T-helper 2 cell treated with Interferon-gamma antibody and Interleukin-4, amounts not matched to agents 5 μg/mL and 100 μg/mL, for 36 hours (primary cell): ENCODE measurements around the gene KCTD8.

Experiments used
- DNase-seq: peaks from one replicate; pipeline ENCODE4 v3.0.0; 2021; ENCODE audit warnings: low spot score
- H3K27ac Mint-ChIP-seq: one replicate; pipeline ENCODE4 v1.8.0; 2021; ENCODE audit warnings: mild to moderate bottlenecking, mixed read lengths
- H3K27me3 Mint-ChIP-seq: one replicate; pipeline ENCODE4 v1.8.0; 2021; ENCODE audit warnings: low read depth, mixed read lengths
- H3K36me3 Mint-ChIP-seq: one replicate; pipeline ENCODE4 v1.8.0; 2021; ENCODE audit warnings: low read depth, mixed read lengths
- H3K4me1 Mint-ChIP-seq: one replicate; pipeline ENCODE4 v1.8.0; 2021; ENCODE audit warnings: low read depth, mixed read lengths
- H3K4me3 Mint-ChIP-seq: one replicate; pipeline ENCODE4 v1.8.0; 2022; ENCODE audit warnings: mild to moderate bottlenecking, moderate library complexity, mixed read lengths
- H3K9me3 Mint-ChIP-seq: one replicate; pipeline ENCODE4 v1.8.0; 2021; ENCODE audit warnings: mixed read lengths

The KCTD8 gene

GRCh38 chr4:44422912-44423311 lies 25.7 kb downstream of the KCTD8 start:
- Mint-ChIP-seq H3K4me1 (no peaks in the 10 kb centered on the region), H3K36me3 (no peaks in the 10 kb centered on the region), H3K9me3 (no peaks in the 10 kb centered on the region), H3K27ac (no peak overlapping the region), H3K4me3 (no peak overlapping the region), H3K27me3 (no peaks in the 10 kb centered on the region)
- DNase-seq, result no peak

DNA sequence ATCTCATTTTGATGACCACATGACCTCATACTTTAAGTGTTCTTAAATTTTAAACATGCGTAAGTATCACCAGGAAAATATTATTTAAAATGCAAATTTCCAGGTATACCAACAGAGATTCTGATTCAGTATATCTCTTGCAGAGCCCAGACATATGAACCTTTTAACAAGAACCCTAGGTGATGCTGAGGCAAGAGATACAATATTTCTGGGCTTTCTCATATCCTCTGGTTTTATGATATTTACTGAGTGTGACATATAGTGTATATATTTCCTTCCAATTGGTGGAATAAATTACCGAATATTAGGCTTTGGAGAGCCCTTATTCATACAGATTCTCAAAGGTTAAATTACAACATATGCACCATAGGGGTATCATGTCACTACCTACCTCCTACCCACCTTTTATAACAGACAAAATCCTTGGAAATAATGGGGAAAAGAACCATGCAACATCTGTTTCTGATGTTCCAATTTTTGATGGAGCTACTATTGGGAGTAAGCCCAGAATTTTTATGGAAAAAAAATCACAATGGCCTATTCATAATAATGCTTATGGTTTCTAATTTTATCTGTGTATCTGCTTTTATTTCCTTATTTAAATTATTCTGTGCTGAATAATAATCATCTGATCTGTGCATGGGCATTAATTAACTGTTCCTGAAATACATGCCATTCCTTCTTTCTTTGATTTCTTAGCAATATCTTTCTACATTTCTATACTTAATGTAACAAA lies 27.1 kb downstream of the KCTD8 start:
- Mint-ChIP-seq H3K4me1 (no peaks in the 10 kb centered on the region), H3K36me3 (no peaks in the 10 kb centered on the region), H3K9me3 (no peaks in the 10 kb centered on the region), H3K27me3 (no peaks in the 10 kb centered on the region), H3K27ac (no peak overlapping the region), H3K4me3 (no peak overlapping the region)
- DNase-seq, result no peak

- Mint-ChIP-seq H3K9me3 (no peaks in the 10 kb centered on the region), H3K4me3 (no peak overlapping the region), H3K27ac (no peak overlapping the region), H3K4me1 (no peaks in the 10 kb centered on the region), H3K27me3 (no peaks in the 10 kb centered on the region), H3K36me3 (no peaks in the 10 kb centered on the region)
- DNase-seq, result no peak
Observed at GRCh38 chr4:44415251-44415650, 33.4 kb downstream of the KCTD8 start.

- Mint-ChIP-seq H3K27me3 (no peaks in the 10 kb centered on the region), H3K9me3 (no peaks in the 10 kb centered on the region), H3K27ac (no peak overlapping the region), H3K4me3 (no peak overlapping the region), H3K36me3 (no peaks in the 10 kb centered on the region), H3K4me1 (no peaks in the 10 kb centered on the region)
- no peak for DNase-seq
Observed at GRCh38 chr4:44368413-44369167, 80.0 kb downstream of the KCTD8 start.

DNA sequence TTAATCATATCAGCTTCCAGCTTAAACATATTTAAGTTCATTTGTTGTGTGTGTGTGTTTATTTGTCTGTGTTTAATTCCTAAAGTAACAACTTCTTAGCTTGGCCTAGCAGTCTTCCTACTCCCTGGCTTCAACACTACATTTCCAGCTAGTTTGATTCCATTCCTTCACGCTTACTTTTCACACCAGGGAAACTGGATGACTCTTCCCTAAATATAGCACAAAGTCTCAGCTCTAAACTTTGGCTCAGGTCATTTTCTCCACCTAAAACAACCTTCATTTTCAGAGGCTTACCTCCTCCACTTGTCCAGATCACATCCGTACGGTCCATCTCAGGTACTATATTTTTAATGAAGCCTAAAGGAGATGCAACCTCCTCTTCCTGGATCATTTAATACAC lies 94.4 kb downstream of the KCTD8 start:
- DNase-seq, result no peak
- Mint-ChIP-seq H3K9me3 (peaks cover 8% of the 10 kb centered on the region), H3K27ac (no peak overlapping the region), H3K36me3 (no peaks in the 10 kb centered on the region), H3K4me1 (no peaks in the 10 kb centered on the region), H3K4me3 (no peak overlapping the region), H3K27me3 (no peaks in the 10 kb centered on the region)

DNA sequence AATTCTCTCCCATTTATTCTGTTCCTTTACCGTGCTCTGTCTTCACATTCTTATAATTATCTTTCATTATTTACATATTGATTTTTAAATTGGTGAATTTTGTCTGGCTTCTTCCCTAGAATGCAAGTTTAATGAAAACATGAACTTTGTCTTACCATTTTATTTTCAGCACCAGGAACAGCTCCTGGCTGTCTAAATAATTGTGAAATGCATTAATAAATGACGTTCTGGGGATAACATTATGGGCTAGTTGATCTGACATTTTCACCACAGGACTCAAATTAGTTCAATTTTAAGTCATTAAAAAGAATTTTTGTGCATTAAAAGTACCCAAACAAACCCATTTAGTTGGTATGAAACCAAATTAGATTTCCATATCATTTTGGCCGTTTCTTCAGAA lies 97.5 kb downstream of the KCTD8 start:
- no peak overlapping the region for H3K27ac Mint-ChIP-seq
- no peaks in the 10 kb centered on the region for H3K27me3 Mint-ChIP-seq
- no peaks in the 10 kb centered on the region for H3K36me3 Mint-ChIP-seq
- no peak overlapping the region for H3K4me3 Mint-ChIP-seq
- no peaks in the 10 kb centered on the region for H3K4me1 Mint-ChIP-seq
- DNase-seq, result no peak
- H3K9me3 Mint-ChIP-seq, result peaks cover 9% of the 10 kb centered on the region

- H3K9me3 Mint-ChIP-seq, result peaks cover 11% of the 10 kb centered on the region
Observed at GRCh38 chr4:44342800-44343199, 105.8 kb downstream of the KCTD8 start.

GRCh38 chr4:44326741-44327140 lies 121.9 kb downstream of the KCTD8 start:
- Mint-ChIP-seq H3K4me3 (no peak overlapping the region), H3K9me3 (peaks cover 5% of the 10 kb centered on the region), H3K4me1 (no peaks in the 10 kb centered on the region), H3K27ac (no peak overlapping the region), H3K36me3 (no peaks in the 10 kb centered on the region), H3K27me3 (no peaks in the 10 kb centered on the region)
- DNase-seq, result no peak

More at GRCh38 chr4:44342800-44343199, 105.8 kb downstream of the KCTD8 start:
- Mint-ChIP-seq H3K4me1 (no peaks in the 10 kb centered on the region), H3K27ac (no peak overlapping the region), H3K27me3 (no peaks in the 10 kb centered on the region), H3K36me3 (no peaks in the 10 kb centered on the region), H3K4me3 (no peak overlapping the region)
- no peak for DNase-seq

GRCh38 chr4:44320833-44321232 lies 127.8 kb downstream of the KCTD8 start:
- no peak for DNase-seq
- H3K27me3 Mint-ChIP-seq, result no peaks in the 10 kb centered on the region
- no peaks in the 10 kb centered on the region for H3K36me3 Mint-ChIP-seq
- H3K4me3 Mint-ChIP-seq, result no peak overlapping the region
- H3K27ac Mint-ChIP-seq, result no peak overlapping the region
- H3K9me3 Mint-ChIP-seq, result peaks cover 17% of the 10 kb centered on the region
- H3K4me1 Mint-ChIP-seq, result no peaks in the 10 kb centered on the region

DNA sequence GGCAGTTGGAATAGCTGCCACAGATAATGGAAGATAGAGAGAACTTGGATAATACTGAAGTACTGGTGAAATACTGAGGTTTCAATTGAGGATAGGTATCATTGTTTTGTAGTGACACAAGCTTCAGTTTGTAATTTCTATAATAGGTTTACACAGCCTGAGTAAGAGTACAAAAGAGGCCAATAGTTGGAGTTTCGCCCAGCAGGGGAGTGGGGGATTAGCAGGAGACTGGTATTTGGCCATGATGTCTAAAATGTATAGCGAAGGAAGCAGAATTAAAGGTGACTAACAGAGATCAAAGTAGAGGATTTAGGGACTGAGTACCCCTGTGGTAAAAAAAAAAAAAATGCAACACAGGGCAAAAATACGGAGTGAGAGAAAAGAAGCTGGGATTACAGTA lies 129.5 kb downstream of the KCTD8 start:
- H3K27me3 Mint-ChIP-seq, result no peaks in the 10 kb centered on the region
- H3K36me3 Mint-ChIP-seq, result no peaks in the 10 kb centered on the region
- no peak for DNase-seq
- H3K27ac Mint-ChIP-seq, result no peak overlapping the region
- H3K4me1 Mint-ChIP-seq, result no peaks in the 10 kb centered on the region
- no peak overlapping the region for H3K4me3 Mint-ChIP-seq
- peaks cover 17% of the 10 kb centered on the region for H3K9me3 Mint-ChIP-seq

DNA sequence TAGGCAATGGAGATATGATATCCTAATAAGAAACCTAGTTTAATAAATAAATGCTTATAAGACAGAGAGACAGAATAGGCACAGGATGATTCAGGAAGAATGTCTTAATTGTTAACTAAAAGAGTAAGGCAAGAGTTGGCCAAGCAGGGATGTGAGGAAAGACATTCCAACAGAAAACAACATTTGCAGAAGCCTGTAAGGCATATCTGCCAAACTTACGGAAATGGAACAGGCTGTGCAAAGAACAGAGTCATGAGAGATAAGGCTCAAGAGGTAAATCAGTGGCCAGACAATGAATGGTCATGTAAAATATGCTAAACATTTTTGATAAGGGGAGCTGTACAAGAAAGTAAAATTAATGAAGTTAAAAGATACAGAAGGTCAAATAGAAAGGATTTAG lies 134.9 kb downstream of the KCTD8 start:
- H3K4me1 Mint-ChIP-seq, result no peaks in the 10 kb centered on the region
- H3K9me3 Mint-ChIP-seq, result peaks cover 6% of the 10 kb centered on the region
- no peak for DNase-seq
- H3K27ac Mint-ChIP-seq, result no peak overlapping the region
- no peak overlapping the region for H3K4me3 Mint-ChIP-seq
- no peaks in the 10 kb centered on the region for H3K36me3 Mint-ChIP-seq
- no peaks in the 10 kb centered on the region for H3K27me3 Mint-ChIP-seq

DNA sequence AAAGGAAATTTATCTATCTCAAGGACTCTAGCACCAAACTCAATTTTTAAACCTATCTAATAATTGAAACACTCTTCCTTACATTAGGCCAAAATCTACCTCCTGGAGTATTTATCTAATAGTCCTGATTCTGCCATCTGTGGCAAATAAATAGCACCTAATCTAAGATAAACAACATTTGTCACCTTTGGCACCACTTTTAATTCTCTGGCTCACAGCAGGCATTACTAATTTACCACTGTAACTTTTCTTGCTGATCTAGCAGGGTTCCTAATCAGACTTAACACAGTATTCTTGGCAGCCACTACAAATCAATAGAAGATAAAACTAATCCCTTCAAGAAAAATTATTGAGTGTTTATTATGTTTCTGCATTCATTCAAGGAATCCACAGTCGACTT lies 161.1 kb downstream of the KCTD8 start:
- Mint-ChIP-seq H3K4me3 (no peak overlapping the region), H3K9me3 (peaks cover 26% of the 10 kb centered on the region), H3K27me3 (no peaks in the 10 kb centered on the region), H3K36me3 (no peaks in the 10 kb centered on the region), H3K4me1 (no peaks in the 10 kb centered on the region), H3K27ac (no peak overlapping the region)
- DNase-seq, result no peak

DNA sequence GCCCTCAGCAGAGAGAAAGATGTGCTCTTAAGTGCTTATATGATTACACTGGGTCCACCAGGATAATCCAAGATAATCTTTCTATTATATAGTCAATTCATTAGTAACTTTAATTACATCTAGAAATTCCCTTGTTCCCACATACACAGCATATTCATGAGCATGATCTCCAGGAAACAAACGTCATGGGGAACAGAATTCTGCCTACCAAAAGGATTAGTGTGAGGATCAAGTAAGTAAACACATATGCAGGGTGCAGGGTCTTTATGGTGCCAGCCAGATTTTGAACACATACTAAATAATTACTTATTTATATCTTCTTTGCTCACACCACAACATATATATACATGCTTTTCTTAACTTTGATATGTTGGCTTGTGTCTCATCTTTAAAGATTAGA lies 169.1 kb downstream of the KCTD8 start:
- H3K27me3 Mint-ChIP-seq, result no peaks in the 10 kb centered on the region
- no peak overlapping the region for H3K4me3 Mint-ChIP-seq
- H3K27ac Mint-ChIP-seq, result no peak overlapping the region
- H3K36me3 Mint-ChIP-seq, result no peaks in the 10 kb centered on the region
- peaks cover 12% of the 10 kb centered on the region for H3K9me3 Mint-ChIP-seq
- no peak for DNase-seq
- H3K4me1 Mint-ChIP-seq, result no peaks in the 10 kb centered on the region

DNA sequence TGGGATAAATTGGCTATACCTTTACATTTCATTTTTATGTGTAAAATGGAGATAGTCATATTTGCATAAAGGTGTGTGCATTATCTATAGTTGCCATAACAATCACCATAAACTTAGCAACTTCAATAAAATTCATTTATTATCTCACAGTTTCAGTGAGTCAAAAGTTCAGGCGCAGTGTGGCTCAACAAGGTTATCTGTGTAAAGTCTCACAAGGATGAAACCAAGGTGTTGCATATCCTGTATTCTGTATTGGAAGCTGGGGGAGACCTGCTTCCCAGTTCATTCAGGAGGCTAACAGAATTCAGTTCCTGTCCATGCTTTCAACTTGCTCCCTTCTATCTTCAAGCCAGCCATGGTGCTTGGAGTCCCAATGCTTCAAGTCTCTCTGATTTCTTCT lies 169.5 kb downstream of the KCTD8 start:
- Mint-ChIP-seq H3K27me3 (no peaks in the 10 kb centered on the region), H3K4me3 (no peak overlapping the region), H3K27ac (no peak overlapping the region), H3K36me3 (no peaks in the 10 kb centered on the region), H3K4me1 (no peaks in the 10 kb centered on the region), H3K9me3 (peaks cover 11% of the 10 kb centered on the region)
- no peak for DNase-seq
